DND-41 (cell line): ENCODE data around the gene YIPF3.

Experiments used
- CTCF ChIP-seq: IDR thresholded peaks from 2 replicates; pipeline ENCODE4 v1.5.1; 2012; ENCODE audit warnings: borderline replicate concordance, low read length, moderate library complexity, mild to moderate bottlenecking; ENCODE audit not compliant: poor library complexity, severe bottlenecking; ENCODE audit errors: extremely low read depth
- EZH2 ChIP-seq: IDR thresholded peaks from 3 replicates; pipeline ENCODE4 v1.6.1; 2012; ENCODE audit warnings: borderline replicate concordance, low read depth, mild to moderate bottlenecking, moderate library complexity, low read length, inconsistent platforms; ENCODE audit not compliant: severe bottlenecking

DNA sequence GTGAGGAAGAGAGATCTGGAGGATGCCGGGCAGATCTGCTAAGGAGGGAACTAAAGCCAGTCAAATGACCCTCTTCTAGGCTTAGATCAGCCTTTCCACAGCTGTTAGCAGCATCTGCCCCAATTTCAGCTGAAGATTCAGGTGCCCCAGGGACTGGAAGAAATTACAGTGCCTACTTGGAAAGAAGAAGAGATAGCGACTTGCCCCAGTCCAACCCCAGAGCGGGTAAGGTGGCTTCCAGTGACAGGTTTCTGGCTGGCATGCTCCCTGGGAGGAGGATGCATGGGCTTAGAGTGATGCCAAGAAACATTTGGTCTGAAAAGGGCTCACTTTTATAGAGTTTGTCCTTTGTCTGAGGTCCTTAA lies 38.7 kb downstream of the YIPF3 start:
- TF ChIP-seq CTCF = no peak
- TF ChIP-seq EZH2 = no peak
